B cell (primary cell): Measurements from ENCODE around the gene SPINT4. TPM values are rescaled to one million over a fixed set of nuclear protein-coding genes. Genes with fewer than 3 reads are reported as not detected.

Experiments used
- ATAC-seq: fragments of 200-7000 bp; cut with Tn5 transposase; one replicate; pipeline ENCODE4 v1.10.0; 2021; ENCODE audit warnings: low read depth, mild to moderate bottlenecking, moderate number of reproducible peaks, moderate library complexity
- CTCF ChIA-PET: fragments of 350-600 bp; sonication (Branson Sonifier 250); formaldehyde crosslinking; loops from one replicate; lab custom pipeline; 2021; ENCODE audit warnings: antibody characterized with exemption, inconsistent platforms; lab: Charles Lee
- POLR2A ChIA-PET: fragments of 350-600 bp; sonication (Branson Sonifier 250); formaldehyde crosslinking; loops from one replicate; lab custom pipeline; 2021; ENCODE audit warnings: antibody characterized with exemption; lab: Charles Lee
- DNase-seq: peaks from one replicate; pipeline ENCODE4 v3.0.0; 2013
- H2AFZ ChIP-seq: 2 replicates; pipeline ENCODE4 v1.6.1; 2012; ENCODE audit warnings: mild to moderate bottlenecking, low read depth, low read length; ENCODE audit not compliant: insufficient read depth, poor library complexity, severe bottlenecking
- H3K27ac ChIP-seq, 2 donors: 1 replicate in 1 of 2; 2 replicates in 1 of 2; pipeline ENCODE4 v1.5.1; 2012 to 2013; ENCODE audit warnings: low read length in 2 of 2, mild to moderate bottlenecking in 2 of 2, moderate library complexity in 1 of 2
- H3K27me3 ChIP-seq, 4 experiments: fragments of 200-600 bp in 1 of 4; sonication (generic) in 1 of 4; replicated peaks in 1 of 4; 1 replicate in 2 of 4; 2 replicates in 2 of 4; pipeline versions ENCODE4 v1.6.1 to v1.7.0; 2013 to 2016; ENCODE audit warnings: low read length in 3 of 4, mild to moderate bottlenecking in 2 of 4, mixed read lengths in 1 of 4, moderate library complexity in 1 of 4; ENCODE audit not compliant: insufficient read depth in 4 of 4, control insufficient read depth in 3 of 4; ENCODE audit errors: control extremely low read depth in 1 of 4
- H3K36me3 ChIP-seq, 2 experiments: replicated peaks in 1 of 2; 1 replicate in 1 of 2; 2 replicates in 1 of 2; pipeline versions ENCODE4 v1.6.1 to v1.7.1; 2013; ENCODE audit warnings: low read length in 1 of 2; ENCODE audit not compliant: insufficient read depth in 2 of 2, control insufficient read depth in 1 of 2; ENCODE audit errors: control extremely low read depth in 1 of 2, extremely low read depth in 1 of 2
- H3K4me1 ChIP-seq, 2 donors: fragments of 200-600 bp in 1 of 2; sonication (generic) in 1 of 2; 1 replicate in 1 of 2; 2 replicates in 1 of 2; pipeline versions ENCODE4 v1.5.1 to v1.6.1; 2013 to 2017; ENCODE audit warnings: low read length in 2 of 2; ENCODE audit not compliant: control insufficient read depth in 2 of 2, insufficient read depth in 2 of 2
- H3K4me2 ChIP-seq: replicated peaks from 2 replicates; pipeline ENCODE3; 2012; ENCODE audit warnings: mild to moderate bottlenecking, low read depth, low read length; ENCODE audit not compliant: poor library complexity, severe bottlenecking
- H3K4me3 ChIP-seq, 5 experiments: fragments of 200-600 bp in 1 of 5; sonication (generic) in 1 of 5; 1 replicate in 3 of 5; 2 replicates in 2 of 5; pipeline versions ENCODE4 v1.5.1 to v1.7.0; 2011 to 2016; ENCODE audit warnings: low read length in 4 of 5, mild to moderate bottlenecking in 4 of 5, low read depth in 2 of 5, control low read depth in 1 of 5, moderate library complexity in 1 of 5; ENCODE audit not compliant: insufficient read depth in 1 of 5; ENCODE audit errors: control extremely low read depth in 1 of 5, extremely low read depth in 1 of 5
- H3K79me2 ChIP-seq: fragments of 200-600 bp; sonication (generic); one replicate; pipeline ENCODE4 v1.6.0; 2016; ENCODE audit warnings: low read length; ENCODE audit not compliant: control insufficient read depth, insufficient read depth
- H3K9ac ChIP-seq: fragments of 200-600 bp; sonication (generic); 2 replicates; pipeline ENCODE4 v1.6.1; 2017; ENCODE audit warnings: mild to moderate bottlenecking, low read length, moderate library complexity
- H3K9me3 ChIP-seq, 3 donors: one replicate each; pipeline versions ENCODE4 v1.6.1 to v1.7.1; 2013; ENCODE audit warnings: low read length in 2 of 3; ENCODE audit not compliant: control insufficient read depth in 2 of 3, insufficient read depth in 1 of 3; ENCODE audit errors: control extremely low read depth in 1 of 3
- H4K20me1 ChIP-seq: 2 replicates; pipeline ENCODE4 v1.6.0; 2012; ENCODE audit warnings: mild to moderate bottlenecking, low read length; ENCODE audit not compliant: insufficient read depth, control insufficient read depth, poor library complexity, severe bottlenecking
- H3K27ac Mint-ChIP-seq: one replicate; pipeline ENCODE4 v1.8.0; 2021; ENCODE audit warnings: mixed read lengths
- H3K27me3 Mint-ChIP-seq: one replicate; pipeline ENCODE4 v1.8.0; 2021; ENCODE audit warnings: mixed read lengths
- H3K4me1 Mint-ChIP-seq: one replicate; pipeline ENCODE4 v1.8.0; 2021; ENCODE audit warnings: mixed read lengths
- H3K4me3 Mint-ChIP-seq: one replicate; pipeline ENCODE4 v1.8.0; 2021; ENCODE audit warnings: mixed read lengths
- H3K9me3 Mint-ChIP-seq: one replicate; pipeline ENCODE4 v1.8.0; 2022; ENCODE audit warnings: mixed read lengths; ENCODE audit not compliant: insufficient read depth
- EZH2 ChIP-seq: IDR thresholded peaks from 2 replicates; pipeline ENCODE4 v1.6.1; 2012; ENCODE audit warnings: borderline replicate concordance, low read depth, mild to moderate bottlenecking, moderate library complexity, low read length; ENCODE audit not compliant: insufficient read depth, poor library complexity, severe bottlenecking
- WGBS: methylation state at CpG from one replicate; pipeline ENCODE4 v1.1.5; 2013; ENCODE audit warnings: missing lambda C conversion rate; ENCODE audit not compliant: insufficient coverage; 5-methylcytosine and 5-hydroxymethylcytosine counted together
- intact Hi-C: fragments of 100-400 bp; cut with micrococcal nuclease; formaldehyde crosslinking; loops from one replicate; pipeline ENCODE4 v1.10.0; 2022
- polyA plus RNA-seq: library from polyadenylated mRNA; depleted of rRNA; stranded (reverse); fragments of >200 nt; gene quantifications from 2 replicates; pipeline ENCODE4 v1.2.3, GENCODE V29; 2012
- total RNA-seq, 2 donors: library from RNA; stranded (reverse); fragments of 120-200 nt in 1 of 2; gene quantifications; 1 replicate in 1 of 2; 2 replicates in 1 of 2; pipeline versions ENCODE4 v1.2.3 to v1.2.4, GENCODE V29; 2013 to 2022
- TF ChIP-seq, protein P1 (sequence below): fragments of 200-600 bp; IDR thresholded peaks from one replicate; pipeline ENCODE4 v1.8.0; 2022; ENCODE audit warnings: antibody characterized with exemption, mild to moderate bottlenecking

Gene SPINT4
- total and polyA plus RNA-seq, 2 donors (not counting 1 experiment from before 2014, with no cell fraction given): not detected

DNA sequence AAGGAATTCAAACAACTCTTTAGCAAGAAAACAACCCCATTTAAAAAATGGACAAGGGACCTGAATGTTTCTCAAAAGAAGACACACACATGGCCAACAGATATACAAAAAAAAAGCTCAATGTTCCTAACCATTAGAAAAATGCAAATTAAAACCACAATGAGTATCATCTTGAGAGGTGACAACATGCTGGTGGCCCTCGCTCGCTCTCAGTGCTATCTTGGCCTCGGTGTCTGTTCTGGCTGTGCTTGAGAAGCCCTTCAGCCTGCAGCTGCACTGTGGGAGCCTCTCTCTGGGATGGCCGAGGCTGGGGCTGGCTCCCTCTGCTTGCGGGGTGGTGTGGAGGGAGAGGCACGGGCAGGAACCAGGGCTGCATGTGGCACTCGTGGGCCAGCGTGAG is 13.4 kb downstream of the SPINT4 start:
- Histone ChIP-seq H3K9ac (no peak overlapping the region), H2AFZ (no peak overlapping the region), H3K27ac (no peak overlapping the region), H3K4me3 (no peak overlapping the region), H3K9me3 (peaks cover 1 to 22% (median 17%) of the 10 kb centered on the region in 3 donors), H4K20me1 (no peaks in the 10 kb centered on the region), H3K27me3 (peaks cover 0 to 10% (median 5%) of the 10 kb centered on the region in 4 experiments), H3K36me3 (no peaks in the 10 kb centered on the region), H3K4me1 (no peaks in the 10 kb centered on the region), H3K79me2 (no peaks in the 10 kb centered on the region), H3K4me2 (no peak overlapping the region)
- intact Hi-C loops: no loop called here
- Mint-ChIP-seq H3K4me3 (no peak overlapping the region), H3K27me3 (peaks cover 28% of the 10 kb centered on the region), H3K9me3 (no peaks in the 10 kb centered on the region), H3K27ac (no peak overlapping the region), H3K4me1 (no peaks in the 10 kb centered on the region)
- ATAC-seq (no peak), DNase-seq (no peak)
- ChIA-PET POLR2A (no interaction called here), CTCF (no interaction called here)
- TF ChIP-seq EZH2: no peak
- TF ChIP-seq, protein P1, sequence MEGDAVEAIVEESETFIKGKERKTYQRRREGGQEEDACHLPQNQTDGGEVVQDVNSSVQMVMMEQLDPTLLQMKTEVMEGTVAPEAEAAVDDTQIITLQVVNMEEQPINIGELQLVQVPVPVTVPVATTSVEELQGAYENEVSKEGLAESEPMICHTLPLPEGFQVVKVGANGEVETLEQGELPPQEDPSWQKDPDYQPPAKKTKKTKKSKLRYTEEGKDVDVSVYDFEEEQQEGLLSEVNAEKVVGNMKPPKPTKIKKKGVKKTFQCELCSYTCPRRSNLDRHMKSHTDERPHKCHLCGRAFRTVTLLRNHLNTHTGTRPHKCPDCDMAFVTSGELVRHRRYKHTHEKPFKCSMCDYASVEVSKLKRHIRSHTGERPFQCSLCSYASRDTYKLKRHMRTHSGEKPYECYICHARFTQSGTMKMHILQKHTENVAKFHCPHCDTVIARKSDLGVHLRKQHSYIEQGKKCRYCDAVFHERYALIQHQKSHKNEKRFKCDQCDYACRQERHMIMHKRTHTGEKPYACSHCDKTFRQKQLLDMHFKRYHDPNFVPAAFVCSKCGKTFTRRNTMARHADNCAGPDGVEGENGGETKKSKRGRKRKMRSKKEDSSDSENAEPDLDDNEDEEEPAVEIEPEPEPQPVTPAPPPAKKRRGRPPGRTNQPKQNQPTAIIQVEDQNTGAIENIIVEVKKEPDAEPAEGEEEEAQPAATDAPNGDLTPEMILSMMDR: no peak
- WGBS: 74% methylated on average over 8 of the region's 8 CpGs

DNA sequence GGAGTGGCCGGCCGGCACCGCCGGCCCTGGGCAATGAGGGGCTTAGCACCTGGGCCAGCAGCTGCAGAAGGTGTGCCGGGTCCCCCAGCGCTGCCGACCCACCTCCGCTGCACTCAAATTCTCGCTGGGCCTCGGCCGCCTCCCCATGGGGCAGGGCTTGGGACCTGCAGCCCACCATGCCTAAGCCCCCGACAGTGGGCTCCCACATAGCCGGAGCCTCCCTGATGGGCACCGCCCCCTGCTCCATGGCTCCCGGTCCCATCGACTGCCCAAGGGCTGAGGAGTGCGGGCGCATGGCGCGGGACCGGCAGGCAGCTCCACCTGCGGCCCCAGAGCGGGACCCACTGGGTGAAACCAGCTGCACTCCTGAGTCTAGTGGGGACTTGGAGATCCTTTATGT is 13.8 kb downstream of the SPINT4 start:
- Histone ChIP-seq H3K27ac (no peak overlapping the region), H3K4me3 (no peak overlapping the region), H3K27me3 (peaks cover 0 to 10% (median 6%) of the 10 kb centered on the region in 4 experiments), H2AFZ (no peak overlapping the region), H3K36me3 (no peaks in the 10 kb centered on the region), H3K4me2 (no peak overlapping the region), H3K9me3 (peaks cover 1 to 18% (median 17%) of the 10 kb centered on the region in 3 donors), H4K20me1 (no peaks in the 10 kb centered on the region), H3K4me1 (no peaks in the 10 kb centered on the region), H3K79me2 (no peaks in the 10 kb centered on the region), H3K9ac (no peak overlapping the region)
- ChIA-PET POLR2A (no interaction called here), CTCF (no interaction called here)
- H3K9me3 Mint-ChIP-seq: no peaks in the 10 kb centered on the region
- no peak overlapping the region for H3K27ac Mint-ChIP-seq
- intact Hi-C loops: no loop called here
- WGBS: 93% methylated on average over 19 of the region's 23 CpGs
- no peaks in the 10 kb centered on the region for H3K4me1 Mint-ChIP-seq
- TF ChIP-seq EZH2: no peak
- TF ChIP-seq, protein P1: no peak
- ATAC-seq (no peak), DNase-seq (no peak)
- peaks cover 29% of the 10 kb centered on the region for H3K27me3 Mint-ChIP-seq
- H3K4me3 Mint-ChIP-seq: no peak overlapping the region
